Activated CD4-positive, CD25-positive, alpha-beta regulatory T cell treated with anti-CD3 and anti-CD28 coated beads, Interleukin-2, amount 50 U/mL, for 16 hours (primary cell): ENCODE measurements around the gene POU2F1.

Experiments used
- DNase-seq: peaks from one replicate; pipeline ENCODE4 v3.0.0-alpha.2; 2020; ENCODE audit warnings: low read depth, low spot score

The POU2F1 gene

DNA sequence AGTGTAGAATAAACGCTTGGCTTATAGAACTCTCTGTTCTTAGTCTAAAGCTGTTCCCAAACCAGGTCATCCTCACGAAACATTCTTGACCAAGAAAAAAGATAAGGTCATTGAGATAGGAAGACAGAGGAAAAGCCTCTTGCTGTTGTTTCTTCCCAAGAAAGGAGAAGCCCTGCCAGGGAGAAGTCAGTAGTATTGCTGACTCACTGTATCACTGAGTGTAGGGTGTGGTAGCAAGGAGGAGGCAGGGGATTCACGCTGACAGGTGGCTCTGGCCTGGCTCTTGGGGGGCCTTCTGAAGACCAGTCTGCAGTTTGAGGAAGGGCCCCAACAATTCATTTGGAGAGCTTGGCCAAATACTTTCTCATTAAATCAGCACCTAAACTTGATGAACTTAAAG is 199.8 kb downstream of the POU2F1 start:
- DNase-seq = no peak

DNA sequence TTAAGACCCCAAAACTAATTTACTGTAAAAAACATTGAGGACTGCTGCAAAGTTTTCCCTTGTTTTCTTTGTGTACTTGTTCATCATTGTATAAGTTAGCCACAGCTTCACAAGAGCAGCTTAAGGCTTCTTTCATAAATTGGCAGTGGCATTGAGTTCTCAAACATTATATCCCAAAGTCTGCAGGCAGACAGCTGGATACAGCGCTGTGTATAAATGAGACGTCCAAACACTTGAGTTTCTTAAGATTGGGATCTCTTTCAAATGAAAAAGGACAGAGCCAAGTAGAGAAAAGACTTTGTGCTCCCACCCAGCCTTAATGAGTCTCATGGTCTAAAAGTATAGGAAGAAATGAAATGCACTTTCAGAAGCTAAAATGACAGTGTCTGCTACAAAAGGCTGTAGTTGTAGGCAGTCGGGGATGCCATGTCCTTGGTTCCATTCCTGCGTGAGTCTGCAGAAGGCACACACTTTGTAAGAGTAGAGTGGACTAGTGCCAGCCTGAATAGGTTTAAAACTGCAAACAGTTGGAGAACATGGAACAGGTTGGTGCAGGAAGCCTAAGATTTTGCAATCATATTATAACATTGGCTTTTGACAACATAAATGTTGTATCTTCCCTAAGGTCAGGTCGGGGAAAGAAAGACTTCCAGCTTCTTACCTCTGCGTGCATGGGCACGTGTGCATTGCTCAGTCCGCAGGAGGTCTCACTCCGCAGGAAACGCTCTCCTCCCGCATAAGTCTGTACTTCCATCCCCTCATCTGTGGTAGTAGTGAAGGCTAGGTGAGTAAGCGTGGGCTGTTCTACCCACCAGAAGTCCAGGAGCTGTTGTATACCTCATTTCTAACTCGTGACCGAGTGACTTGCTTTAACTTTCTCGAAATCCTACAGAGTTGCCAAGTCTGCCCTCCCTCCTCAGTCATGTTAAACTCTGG is 203.3 kb downstream of the POU2F1 start:
- no peak for DNase-seq

DNA sequence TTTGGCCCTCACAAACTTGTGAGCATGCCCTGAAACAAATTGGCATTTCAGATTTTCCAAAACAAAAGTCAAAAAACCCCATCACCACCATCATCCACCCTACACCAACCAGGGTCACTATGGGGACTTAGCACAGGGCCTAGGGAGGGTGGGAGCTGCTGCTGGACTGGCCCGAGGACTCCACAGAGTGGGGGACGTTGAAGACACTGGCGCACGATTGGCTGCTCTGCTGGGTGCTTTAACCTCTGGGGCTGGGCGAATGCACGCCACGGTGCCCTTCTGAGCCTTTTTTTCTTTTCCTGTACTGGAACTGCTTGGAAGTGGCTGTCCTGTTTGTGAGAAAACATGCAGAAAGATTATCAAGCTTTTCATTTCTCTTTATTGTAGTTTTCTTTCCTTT is 204.8 kb downstream of the POU2F1 start:
- no peak for DNase-seq

DNA sequence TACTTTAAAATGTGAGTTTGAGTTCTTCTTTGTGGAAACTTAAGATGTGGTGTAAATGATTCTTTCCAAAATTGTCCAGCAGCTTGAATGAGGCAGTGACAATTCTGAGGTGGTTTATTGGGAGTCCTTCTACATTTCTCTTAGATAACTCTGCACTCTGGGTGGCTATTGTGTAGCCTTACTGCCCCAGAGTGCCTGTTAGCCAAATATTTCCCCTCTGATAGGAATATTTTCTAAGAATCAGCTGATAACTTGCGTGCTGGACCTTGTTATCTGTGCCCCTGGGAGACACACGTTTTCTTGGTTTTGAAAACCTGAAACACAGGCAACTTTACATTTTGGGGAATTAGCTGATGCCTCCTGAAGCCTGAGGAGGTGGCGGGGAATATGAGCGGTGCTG is 206.0 kb downstream of the POU2F1 start:
- DNase-seq = no peak

DNA sequence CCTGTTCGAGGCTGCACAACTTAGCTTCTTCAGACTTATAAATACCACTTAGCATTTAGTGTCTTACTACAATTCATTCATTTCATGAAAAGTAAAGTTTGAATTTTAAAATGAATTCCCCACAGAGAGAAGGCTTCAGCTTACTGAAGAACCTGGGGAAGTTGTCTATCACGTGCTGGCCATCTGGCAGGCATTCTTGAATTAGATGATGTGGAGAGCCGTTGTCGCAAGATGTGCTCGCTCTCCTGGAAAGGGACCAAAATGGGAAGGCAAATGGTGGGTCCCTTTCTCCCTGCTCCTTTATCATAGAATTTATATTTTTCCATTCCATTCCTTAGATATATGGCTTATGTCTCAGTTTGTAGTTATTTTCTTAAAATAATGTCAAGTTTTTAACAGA is 207.2 kb downstream of the POU2F1 start:
- DNase-seq = no peak

DNA sequence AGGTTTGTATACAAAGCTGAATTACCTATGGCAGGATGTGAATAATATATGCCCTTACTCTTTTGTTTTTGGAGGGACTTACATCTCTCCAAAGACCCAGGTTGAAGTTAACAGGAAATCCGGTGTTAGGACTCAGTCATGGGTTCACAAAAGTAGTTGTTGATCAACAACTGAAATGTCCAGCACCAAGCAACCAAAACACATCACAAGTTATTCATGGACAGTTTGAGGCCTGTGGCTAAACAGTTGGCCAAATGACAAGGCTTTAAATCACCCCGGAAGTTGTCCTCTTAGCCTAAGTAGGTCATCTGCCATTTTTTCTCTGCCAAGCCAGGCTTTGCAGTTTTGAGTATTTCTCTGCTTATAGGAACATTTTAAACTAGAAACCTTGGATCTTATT is 207.7 kb downstream of the POU2F1 start:
- DNase-seq = no peak

DNA sequence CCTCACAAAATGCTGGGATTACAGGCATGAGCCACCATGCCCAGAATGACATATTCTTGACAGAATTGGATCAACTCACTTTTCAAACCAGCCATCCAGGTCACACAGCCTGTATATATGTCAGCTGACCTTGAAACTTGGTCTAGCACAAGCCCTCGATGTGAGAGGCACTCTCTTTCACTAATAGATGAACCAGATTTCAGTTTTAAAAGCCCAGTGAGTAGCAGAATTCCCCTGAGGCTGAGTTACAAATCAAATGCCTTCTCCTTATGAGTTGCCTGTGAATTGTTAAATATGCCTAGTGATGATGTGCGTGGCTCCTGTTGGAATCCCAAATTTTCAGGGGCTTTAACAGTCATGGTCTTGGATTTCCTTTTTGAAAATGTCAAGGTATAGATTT is 208.9 kb downstream of the POU2F1 start:
- no peak for DNase-seq

DNA sequence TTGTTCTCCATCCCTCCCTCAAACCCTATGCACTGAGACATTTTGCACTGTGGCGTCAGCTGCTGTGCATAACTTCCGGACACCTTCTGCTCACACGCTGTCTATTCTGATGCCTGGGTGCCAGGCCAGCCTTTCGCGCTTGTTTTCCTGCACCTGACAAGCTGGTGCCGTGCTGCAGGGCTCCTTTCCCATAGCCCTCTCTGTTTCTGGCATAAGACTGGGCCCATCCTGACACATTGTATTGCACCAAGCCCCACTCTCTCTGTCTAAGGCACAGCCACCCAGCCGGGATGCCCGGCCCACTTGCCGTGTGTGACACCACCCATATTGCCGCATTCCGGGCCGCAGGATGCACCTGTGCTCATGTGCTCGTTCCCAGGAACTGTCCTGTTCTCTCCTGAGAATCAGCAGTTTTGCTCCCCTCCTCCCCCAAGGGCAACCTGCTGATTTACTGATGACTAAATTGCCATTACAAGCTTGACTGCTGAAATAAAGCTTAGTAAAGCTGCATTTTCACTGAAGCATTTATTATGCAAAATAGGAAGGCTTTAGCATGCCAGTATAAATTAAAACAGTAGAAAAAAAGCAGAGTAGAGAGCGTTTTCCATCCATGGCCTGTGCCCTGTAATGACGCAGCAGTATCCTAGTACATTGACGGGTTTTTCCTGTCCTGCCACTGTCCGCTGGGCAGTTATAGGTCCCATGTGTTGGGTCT is 209.6 kb downstream of the POU2F1 start:
- no peak for DNase-seq

DNA sequence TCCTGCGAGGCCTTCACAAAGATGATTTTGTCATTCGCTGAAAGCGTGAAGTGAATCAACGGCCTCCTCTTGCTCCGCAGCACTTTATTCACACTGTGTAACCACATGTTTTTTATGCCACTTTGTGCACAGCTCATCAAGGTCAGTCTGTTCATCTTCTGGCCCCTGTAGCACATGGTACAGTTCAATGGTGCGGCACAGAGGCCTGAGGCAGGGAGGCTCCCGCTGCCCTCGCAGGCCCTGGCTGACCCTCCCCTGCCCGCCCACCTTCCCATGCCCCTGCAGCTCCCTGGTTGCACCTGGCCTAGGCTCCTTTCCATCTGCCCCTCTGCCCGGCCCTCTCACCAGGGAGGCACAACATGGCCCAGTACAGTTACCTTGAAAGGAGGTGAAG is 210.2 kb downstream of the POU2F1 start:
- no peak for DNase-seq

DNA sequence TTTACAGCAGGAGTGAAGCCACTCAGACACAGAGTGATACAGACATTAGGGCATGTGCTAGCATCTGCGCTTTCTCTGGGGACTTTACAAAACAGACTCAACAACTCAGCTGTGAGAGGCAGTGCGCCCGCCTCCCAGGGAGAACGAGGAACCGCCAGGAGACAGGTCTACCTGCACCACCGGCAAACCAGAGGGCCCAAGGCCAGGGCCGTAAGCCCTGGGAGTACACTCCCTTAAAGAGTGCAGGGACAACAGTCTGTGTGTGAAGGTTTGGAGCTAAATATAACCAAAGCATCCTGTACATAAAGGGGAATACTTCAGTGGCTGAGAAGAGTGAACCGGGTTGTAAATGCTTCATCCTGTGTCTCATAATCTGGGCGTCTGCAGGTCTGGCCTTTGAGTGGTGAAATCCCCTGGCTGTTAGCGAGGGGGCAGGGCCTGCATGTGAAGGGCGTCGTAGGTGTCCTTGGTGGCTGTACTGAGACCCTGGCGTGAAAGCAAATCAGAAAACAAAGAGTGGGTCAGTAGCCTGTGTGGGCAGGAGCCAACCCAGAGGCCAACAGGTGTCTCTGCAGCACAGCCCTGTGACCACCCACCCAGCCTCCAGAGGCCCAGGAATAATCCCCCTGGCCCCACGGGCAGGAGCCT is 210.7 kb downstream of the POU2F1 start:
- DNase-seq = no peak

DNA sequence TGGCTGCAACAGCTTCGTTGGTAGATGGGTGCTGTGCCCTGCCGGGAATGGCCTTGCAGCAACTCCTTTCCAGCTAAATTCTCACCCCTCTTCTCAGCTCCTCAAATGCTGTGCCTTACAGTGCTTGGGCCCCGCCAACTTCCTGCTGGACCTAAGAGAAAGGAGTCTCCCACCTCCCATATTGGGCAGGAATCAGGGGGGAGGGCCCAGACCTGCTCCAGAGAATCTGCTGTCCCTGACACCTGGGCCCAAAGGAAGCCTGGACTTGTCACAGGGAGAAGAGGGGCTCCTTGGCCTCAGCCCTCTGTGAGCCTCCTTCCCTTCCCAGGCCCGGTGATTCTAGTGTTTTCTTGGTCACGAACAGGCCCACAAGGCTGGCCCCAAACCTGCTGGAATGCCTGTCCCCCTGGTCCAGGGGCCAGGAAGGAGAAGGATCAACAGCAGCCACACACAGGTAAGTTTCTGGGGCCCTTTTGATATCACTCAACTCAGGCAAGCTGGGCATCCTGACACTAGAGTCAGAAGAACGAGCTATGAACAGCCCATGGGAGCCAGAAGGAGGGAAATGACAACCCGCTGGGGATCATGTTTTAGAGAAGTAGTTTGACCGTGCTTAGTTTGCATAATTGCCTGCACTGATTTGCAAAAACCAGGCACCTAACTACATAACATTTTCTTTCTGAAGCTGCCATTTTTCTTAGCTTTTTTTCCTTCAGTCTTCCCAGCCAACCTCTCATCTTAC is 211.4 kb downstream of the POU2F1 start:
- DNase-seq = no peak

DNA sequence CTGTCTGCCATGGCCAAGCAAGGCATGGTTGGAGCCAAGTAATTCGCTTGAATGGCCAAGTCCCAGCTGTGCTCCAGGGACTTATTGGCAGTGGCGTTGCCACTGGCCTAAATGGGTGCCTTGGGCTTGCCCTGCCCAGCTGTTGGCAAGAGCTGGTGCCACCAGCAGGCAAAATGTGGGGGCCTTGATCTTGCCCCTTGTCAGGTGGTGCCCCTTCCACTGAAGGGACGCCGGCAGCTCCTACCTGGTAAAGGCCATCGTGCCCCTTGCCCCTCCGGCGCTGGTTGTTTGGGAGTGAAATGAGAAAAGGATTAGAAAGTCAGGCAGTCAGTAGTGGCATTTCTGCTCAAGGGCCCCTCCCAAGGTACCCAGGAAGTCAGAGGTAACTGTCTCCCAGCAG is 212.1 kb downstream of the POU2F1 start:
- DNase-seq = no peak

DNA sequence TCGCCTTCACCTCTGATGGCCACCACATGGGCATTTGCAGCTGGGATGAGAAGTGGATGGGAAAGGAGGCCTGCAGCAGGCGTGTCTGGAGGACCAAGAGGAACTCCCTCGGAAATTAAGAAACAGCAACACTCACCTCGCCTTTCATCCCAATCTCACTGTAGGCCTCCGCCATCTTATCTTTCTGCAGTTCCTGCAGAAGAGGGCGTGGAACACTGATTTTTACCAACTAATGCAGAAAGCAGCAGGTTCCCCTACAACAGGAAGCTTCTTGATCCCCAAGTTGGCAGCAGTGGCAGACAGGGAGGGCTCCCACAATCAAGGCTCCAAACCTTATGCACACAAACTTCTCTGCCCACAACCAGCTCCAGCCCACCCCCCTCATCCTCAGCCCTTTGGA is 213.2 kb downstream of the POU2F1 start:
- no peak for DNase-seq

DNA sequence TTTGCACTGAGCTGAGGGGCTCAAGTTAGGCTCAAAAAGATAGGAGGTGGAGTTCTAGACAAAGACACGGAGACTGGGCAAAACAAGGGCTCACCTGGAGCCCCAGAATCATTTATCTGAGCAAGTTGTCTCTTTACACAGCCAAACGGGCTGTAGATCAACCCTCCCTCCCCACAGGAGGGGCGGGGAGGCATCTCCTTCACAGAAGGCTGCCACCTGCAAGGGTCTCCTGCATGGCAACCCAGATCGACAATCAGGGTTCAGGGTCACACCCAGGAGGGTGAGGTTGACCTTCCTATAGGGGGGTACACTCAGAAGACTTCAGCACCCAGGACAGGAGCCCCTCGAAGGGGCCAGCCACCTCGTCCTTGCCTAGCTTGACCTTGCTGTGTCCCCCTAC is 213.6 kb downstream of the POU2F1 start:
- no peak for DNase-seq

DNA sequence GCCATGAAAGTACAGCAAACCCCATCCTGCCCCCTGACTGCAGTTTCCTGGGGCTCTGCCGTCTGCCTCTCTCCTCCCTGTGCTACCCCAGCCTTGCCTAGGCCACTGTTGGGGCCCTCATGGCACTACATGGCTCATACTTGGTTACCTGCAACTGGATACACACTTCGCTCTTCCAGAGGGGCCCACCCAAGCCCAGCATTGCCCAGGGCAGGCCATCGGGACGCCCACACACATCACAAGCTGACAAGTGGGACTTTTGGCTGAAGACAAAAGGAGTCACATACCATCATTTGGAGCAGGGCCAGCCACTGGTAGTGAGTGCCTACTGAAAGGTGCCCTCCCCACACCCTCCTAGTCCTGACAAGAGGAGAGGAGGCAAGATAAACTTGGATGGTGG is 214.8 kb downstream of the POU2F1 start:
- no peak for DNase-seq

DNA sequence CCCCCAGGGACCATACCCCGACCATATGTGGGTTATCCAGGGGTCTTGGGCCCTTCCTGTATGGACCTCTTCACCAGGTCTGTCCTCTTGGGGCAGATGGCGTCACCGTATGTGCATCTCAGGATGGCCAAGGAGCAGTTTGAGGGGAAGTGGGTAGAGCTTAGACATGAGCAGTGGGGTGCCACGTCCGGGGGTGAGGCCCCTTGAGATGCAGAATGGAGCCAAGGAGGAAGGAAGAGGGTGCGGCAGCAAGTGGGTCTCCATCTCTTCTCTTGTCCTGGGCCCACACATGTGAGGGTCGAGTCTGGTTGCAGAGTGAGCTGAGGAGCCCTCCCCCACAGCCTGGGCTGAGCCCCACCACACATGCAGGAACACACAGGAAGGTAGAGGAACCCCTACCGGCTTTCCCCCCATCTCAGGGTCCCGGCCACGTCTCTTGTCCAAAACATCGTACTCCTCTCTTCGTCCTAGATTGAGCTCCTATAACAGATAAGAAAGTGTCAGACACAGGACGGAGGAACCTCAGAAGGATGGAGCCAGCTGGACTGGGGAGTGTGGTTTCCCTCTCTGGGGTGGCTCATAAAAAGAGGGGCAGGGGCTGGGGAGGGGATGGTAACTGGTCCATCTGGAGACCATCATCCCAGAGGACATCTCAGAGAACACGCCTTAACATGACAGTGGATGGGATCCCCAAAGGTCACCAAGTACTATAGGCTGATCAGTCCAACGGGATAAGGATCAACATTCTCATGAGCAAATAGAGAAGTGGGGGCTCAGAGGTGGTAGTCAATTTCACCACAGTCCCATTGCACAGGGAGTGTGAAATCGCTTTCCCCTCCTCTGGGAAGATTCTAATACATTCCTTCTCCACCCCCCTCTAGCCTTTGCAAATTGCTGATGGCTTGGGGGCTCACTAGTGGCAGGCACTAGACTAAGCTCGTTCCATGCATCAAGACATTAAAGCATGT is 217.8 kb downstream of the POU2F1 start:
- no peak for DNase-seq

DNA sequence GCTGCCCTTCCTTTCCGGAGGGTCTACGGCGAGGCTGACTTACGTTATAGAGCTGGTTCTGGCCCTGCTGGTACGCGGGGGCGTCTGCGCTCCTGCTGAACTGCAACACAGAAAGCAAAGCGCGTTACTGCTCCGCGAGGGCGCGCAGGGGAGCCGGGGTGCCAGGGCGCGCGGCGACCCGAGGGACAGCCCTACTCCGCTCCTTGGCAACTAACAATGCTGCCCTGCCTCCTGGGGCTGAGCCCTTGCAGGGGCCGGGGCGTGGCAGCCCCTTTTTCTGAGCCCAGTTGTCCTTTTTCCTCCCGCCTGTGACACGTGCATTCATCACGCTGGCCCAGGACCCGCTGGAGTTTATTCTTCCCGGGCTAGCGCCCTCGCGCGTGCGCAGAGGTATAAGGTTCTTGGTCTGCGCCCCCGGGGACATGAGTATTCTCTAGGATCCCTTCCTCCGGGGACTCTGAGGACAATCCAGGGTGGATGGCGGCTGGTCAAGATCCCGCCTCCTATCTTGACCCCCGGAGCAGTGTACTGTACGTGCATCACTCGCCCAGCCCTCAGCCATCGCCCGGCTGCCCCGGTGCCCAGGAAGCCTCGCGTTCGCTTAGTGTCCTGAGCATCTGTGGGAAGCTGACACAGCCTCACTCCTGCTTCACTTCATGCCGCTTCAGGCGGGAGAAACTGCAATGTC is 218.8 kb downstream of the POU2F1 start:
- DNase-seq = no peak

DNA sequence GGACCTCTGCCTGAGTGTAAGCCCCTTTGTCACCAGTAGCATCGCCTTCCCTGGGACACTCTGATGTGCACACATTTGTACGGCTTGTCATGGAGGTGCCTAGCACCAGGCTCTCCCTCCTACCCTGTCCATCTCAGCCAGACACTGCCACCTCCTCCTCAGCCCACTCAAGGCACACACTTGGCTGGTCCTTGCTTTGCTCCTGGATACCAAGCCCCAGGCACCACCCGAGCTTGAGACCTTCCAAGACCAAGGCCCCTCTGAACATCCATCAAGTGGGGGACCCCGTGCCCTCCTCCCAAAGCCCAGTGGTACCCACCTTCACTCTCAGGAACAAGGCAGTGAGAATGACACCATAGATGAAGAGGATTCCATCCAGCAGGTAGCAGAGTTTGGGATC is 219.7 kb downstream of the POU2F1 start:
- DNase-seq = no peak

DNA sequence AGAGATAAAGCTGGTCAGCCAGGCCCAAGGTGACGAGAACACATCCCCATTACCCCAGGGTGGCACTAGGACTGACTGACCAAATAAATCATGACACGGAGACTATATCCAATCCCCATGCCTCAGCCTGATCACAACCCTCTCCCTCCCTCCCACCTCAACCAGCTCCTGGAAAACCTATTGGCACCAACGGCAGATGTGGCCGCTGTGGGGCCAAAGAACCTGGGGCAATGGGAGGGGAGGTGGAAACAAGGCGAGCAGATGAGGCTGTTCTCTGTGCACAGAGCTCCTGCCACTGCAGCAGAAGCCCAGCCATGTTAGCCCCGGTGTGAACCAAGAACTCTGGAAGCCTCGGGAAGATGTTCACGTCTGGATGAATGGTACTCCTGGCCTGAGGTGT is 220.1 kb downstream of the POU2F1 start:
- DNase-seq = no peak

DNA sequence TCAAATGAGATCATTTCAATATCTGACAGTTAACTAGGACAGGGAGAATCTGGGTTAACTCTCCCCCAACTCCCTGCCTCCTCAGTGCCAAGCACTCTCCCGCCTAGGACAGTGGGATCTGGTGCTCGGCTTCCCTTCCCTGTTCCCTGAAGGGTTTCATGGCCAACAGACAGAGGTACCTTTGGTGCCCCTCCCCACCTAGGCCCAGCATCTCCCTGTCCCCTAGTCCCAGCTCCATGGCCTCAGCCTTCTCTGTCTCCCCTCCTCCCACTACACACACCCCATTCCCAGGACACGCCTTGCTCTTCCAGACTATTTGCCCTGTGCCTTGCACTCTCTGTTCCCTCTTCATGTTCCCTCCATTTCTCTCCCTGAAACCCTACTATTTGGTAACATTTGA is 220.5 kb downstream of the POU2F1 start:
- DNase-seq = no peak
